Nephron (organoid): Measurements from ENCODE around the gene RAMP3.

ENCODE experiments used
- H3K27ac Mint-ChIP-seq, 3 experiments: 2 replicates each; pipeline ENCODE4 v1.8.0; 2020; ENCODE audit warnings: mixed read lengths in 3 of 3, mild to moderate bottlenecking in 2 of 3, moderate library complexity in 1 of 3
- H3K27me3 Mint-ChIP-seq: 2 replicates; pipeline ENCODE4 v1.8.0; 2021; ENCODE audit warnings: low read depth, mild to moderate bottlenecking, moderate library complexity, mixed read lengths
- H3K36me3 Mint-ChIP-seq: 2 replicates; pipeline ENCODE4 v1.8.0; 2020; ENCODE audit warnings: low read depth, mixed read lengths
- H3K4me1 Mint-ChIP-seq: 2 replicates; pipeline ENCODE4 v1.8.0; 2020; ENCODE audit warnings: mixed read lengths
- H3K4me3 Mint-ChIP-seq, 3 experiments: 2 replicates each; pipeline ENCODE4 v1.8.0; 2020; ENCODE audit warnings: mild to moderate bottlenecking in 3 of 3, mixed read lengths in 3 of 3, moderate library complexity in 2 of 3
- H3K9me3 Mint-ChIP-seq: 2 replicates; pipeline ENCODE4 v1.8.0; 2020; ENCODE audit warnings: mixed read lengths
- TF ChIP-seq, protein P1 (sequence below), 3 experiments: fragments of 200-600 bp; sonication (generic); IDR thresholded peaks; one replicate each; pipeline ENCODE4 v1.5.0; 2021; ENCODE audit warnings: antibody characterized with exemption in 3 of 3; ENCODE audit not compliant: unreplicated experiment in 3 of 3

RAMP3 gene

DNA sequence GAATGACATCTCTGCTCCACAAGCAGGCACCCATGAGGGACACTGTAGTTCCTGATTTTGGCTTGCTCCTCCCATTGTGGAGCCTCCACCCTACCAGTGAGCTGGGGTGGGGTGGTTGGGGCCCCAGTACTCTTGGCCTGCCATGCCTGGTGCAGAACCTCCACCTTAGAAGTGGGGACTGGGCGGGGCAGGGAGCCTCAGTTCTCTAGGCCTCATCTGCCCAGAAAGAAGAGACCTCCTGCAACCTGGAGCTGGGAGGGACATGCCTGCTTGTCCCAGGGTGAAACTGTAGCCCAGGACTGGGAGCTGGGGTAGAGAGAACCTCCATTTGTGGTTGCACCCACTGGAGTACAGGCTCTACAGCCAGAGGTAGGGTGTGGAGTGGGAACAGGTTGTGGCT lies 14.4 kb downstream of the RAMP3 start:
- no peaks in the 10 kb centered on the region for H3K4me1 Mint-ChIP-seq
- H3K4me3 Mint-ChIP-seq, result no peak overlapping the region
- TF ChIP-seq, protein P1, sequence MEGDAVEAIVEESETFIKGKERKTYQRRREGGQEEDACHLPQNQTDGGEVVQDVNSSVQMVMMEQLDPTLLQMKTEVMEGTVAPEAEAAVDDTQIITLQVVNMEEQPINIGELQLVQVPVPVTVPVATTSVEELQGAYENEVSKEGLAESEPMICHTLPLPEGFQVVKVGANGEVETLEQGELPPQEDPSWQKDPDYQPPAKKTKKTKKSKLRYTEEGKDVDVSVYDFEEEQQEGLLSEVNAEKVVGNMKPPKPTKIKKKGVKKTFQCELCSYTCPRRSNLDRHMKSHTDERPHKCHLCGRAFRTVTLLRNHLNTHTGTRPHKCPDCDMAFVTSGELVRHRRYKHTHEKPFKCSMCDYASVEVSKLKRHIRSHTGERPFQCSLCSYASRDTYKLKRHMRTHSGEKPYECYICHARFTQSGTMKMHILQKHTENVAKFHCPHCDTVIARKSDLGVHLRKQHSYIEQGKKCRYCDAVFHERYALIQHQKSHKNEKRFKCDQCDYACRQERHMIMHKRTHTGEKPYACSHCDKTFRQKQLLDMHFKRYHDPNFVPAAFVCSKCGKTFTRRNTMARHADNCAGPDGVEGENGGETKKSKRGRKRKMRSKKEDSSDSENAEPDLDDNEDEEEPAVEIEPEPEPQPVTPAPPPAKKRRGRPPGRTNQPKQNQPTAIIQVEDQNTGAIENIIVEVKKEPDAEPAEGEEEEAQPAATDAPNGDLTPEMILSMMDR (IDR thresholded peaks at IDR 0.05; ENCODE audit: unreplicated experiment in 3 of 3), result no peak
- H3K9me3 Mint-ChIP-seq, result no peaks in the 10 kb centered on the region
- H3K27ac Mint-ChIP-seq, result no peak overlapping the region
- H3K36me3 Mint-ChIP-seq, result no peaks in the 10 kb centered on the region
- peaks cover 10% of the 10 kb centered on the region for H3K27me3 Mint-ChIP-seq

DNA sequence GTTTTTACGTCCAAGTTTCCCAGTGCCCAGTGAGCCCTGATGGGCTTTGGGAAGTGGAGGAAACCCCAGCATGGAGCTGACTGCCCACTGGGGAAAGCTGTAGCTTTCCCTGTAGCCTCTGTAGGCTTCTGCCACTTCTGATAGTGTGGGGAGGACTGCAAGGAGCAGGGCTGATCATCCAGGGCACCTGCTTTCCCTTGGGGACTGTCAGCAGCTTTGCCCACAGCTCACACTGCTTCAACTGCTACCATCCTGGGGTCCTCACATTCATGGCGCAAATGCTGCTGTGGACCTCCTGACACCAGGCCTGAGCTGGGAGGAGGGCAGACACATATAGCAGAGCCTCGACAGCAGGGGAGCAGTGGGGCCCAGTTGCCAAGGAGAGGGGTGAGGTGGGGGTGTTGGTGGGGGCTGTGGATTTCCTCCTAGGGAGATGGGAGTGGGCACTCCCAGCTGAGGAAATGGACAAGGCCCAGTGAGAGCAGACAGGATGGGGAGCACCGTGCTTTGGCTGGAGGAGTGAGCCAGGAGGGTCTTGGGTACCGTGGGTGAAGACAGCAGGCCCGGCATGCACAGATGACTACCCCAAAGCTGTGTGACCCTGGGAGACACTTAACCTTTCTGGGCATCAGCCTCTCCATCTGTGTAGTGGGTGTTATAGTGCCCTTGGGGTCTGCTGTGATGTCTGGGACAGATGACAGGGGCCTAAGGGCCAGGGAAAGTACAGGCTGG lies 16.2 kb downstream of the RAMP3 start:
- Mint-ChIP-seq H3K36me3 (no peaks in the 10 kb centered on the region), H3K27ac (no peak overlapping the region), H3K4me1 (no peaks in the 10 kb centered on the region), H3K4me3 (no peak overlapping the region), H3K27me3 (peaks cover 11% of the 10 kb centered on the region), H3K9me3 (no peaks in the 10 kb centered on the region)
- TF ChIP-seq, protein P1 (IDR thresholded peaks at IDR 0.05; ENCODE audit: unreplicated experiment in 3 of 3), result no peak

DNA sequence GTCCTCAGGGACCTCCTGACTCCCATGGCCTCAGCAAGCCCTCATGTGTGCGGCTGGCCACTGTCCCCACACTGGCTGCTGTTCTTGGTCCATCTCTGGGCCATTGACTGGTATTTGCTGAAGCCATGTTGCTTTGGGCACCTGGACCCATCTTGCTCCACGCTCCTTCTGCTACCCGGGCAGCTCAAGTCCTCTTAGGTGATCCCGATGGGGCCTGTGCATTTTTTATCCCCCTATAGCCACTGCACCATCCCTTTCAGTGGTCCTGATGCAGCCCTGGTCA lies 16.7 kb downstream of the RAMP3 start:
- Mint-ChIP-seq H3K4me1 (no peaks in the 10 kb centered on the region), H3K27ac (no peak overlapping the region)
- TF ChIP-seq, protein P1 (IDR thresholded peaks at IDR 0.05; ENCODE audit: unreplicated experiment in 3 of 3), result no peak

DNA sequence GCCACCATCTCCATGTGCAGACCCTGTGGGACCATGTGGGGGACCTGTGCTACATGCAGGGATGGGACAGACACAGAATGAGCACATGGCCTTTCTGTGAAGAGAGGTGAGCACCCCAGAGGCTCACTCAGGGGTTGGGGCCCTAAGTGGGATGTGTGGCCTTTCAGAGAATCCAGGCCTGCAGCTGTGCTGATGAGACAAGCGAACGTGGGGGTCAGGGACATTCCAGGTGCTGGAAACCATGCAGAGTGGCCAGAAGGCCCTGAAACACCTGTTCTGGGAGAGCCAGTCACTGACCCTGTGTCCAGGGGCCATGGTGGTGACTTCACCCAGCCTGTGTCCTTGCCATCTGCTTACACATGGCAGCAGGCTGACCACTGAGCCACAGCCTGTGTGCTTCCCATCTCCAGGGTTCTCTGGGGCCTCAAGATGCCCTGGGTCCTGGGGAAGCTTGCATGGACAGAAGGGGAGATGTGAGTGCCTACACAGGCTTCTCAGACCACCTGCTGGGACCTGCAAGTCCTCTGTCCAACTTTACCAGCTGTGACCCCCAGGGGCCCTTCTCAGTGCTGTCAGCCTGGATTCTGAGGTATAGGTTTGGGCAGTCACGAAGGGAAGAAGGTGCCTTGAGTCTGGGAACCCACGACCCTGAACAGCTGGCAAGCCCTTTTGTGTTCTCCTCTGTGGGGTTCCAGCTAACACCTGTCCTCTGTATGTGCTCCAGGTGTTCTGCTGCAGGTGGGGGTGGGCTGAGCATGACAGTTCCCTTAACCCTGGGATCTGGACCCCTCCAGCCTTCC lies 17.6 kb downstream of the RAMP3 start:
- Mint-ChIP-seq H3K36me3 (no peaks in the 10 kb centered on the region), H3K4me1 (no peaks in the 10 kb centered on the region), H3K9me3 (no peaks in the 10 kb centered on the region), H3K27me3 (peaks cover 11% of the 10 kb centered on the region), H3K27ac (no peak overlapping the region), H3K4me3 (no peak overlapping the region)
- TF ChIP-seq, protein P1 (IDR thresholded peaks at IDR 0.05; ENCODE audit: unreplicated experiment in 3 of 3), result no peak

More for the DNA sequence above, 16.7 kb downstream of the RAMP3 start:
- Mint-ChIP-seq H3K4me3 (no peak overlapping the region), H3K36me3 (no peaks in the 10 kb centered on the region), H3K27me3 (peaks cover 11% of the 10 kb centered on the region), H3K9me3 (no peaks in the 10 kb centered on the region)

DNA sequence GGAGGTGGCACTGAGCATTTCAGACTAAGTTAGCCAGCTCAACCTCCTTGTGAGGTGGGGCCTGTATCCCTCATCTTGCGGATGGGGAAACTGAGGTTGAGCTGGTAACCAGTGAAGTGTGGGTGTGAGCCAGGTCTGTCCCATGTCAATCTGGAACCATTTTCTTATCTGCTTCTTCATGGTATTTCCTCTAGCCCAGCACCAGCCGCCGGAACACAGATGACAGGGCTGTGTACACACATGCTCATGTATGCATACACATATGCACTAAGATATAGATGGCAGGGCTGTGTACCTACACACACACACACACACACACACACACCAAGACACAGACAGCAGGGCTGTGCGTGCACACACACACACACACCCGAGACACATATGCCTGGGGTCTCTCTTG lies 18.5 kb downstream of the RAMP3 start:
- Mint-ChIP-seq H3K36me3 (no peaks in the 10 kb centered on the region), H3K4me1 (no peaks in the 10 kb centered on the region), H3K9me3 (no peaks in the 10 kb centered on the region), H3K4me3 (no peak overlapping the region), H3K27ac (no peak overlapping the region), H3K27me3 (peaks cover 10% of the 10 kb centered on the region)
- TF ChIP-seq, protein P1 (IDR thresholded peaks at IDR 0.05; ENCODE audit: unreplicated experiment in 3 of 3), result no peak
